Measurements from ENCODE around the gene ADAMTS1. TPM values are rescaled to one million over a fixed set of nuclear protein-coding genes. Genes with fewer than 3 reads are reported as not detected.

Gene ADAMTS1
- total RNA-seq, 1 experiment from 2014 or later: 1.4 TPM

DNA sequence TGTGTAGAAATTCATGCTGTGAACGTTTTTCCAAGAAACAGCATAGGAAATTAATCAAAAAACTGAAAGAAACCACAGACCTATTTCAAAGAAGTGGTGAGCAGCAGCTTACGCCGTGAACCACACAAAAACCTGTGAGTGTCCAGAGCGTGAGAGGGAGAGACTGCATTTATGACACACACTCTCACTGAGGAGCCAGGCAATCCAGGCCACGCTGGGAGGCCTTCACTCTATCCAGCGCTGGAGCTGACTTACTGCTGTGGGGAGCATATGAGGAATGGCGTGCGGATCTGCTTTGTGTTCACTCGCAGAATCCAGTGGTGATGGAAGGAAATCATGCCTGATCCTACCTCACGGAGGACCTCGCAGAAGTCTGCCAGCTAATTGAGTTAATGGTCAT lies 12.7 kb downstream of the ADAMTS1 start:
- no peak for DNase-seq (ENCODE audit: unreplicated experiment)
- TF ChIP-seq CTCF (IDR thresholded peaks at IDR 0.05; ENCODE audit: unreplicated experiment): no peak
- Mint-ChIP-seq H3K9me3 (ENCODE audit: unreplicated experiment) (no peaks in the 10 kb centered on the region), H3K4me1 (ENCODE audit: insufficient read depth, unreplicated experiment) (peaks cover 21% of the 10 kb centered on the region), H3K36me3 (ENCODE audit: insufficient read depth, unreplicated experiment) (no peaks in the 10 kb centered on the region), H3K27ac (ENCODE audit: low read depth, unreplicated experiment) (no peak overlapping the region), H3K27me3 (ENCODE audit: insufficient read depth, unreplicated experiment) (no peaks in the 10 kb centered on the region), H3K4me3 (ENCODE audit: unreplicated experiment) (no peak overlapping the region)
- no TSS peak for BruUV-seq (replicated peaks)
- intact Hi-C loops (cut with micrococcal nuclease): no loop called here
- CTCF ChIA-PET: interaction anchor here (0.6 to 2.6 kb wide), 4 partner anchors 11 to 18 kb away, joined by 3 to 14 read pairs (median 5); no protein-coding TSS in a partner anchor
- POLR2A ChIA-PET: no interaction called here

GRCh38 chr21:26826801-26827200 lies 18.4 kb downstream of the ADAMTS1 start:
- Mint-ChIP-seq H3K27ac (ENCODE audit: low read depth, unreplicated experiment) (no peak overlapping the region), H3K4me1 (ENCODE audit: insufficient read depth, unreplicated experiment) (peaks cover 11% of the 10 kb centered on the region), H3K36me3 (ENCODE audit: insufficient read depth, unreplicated experiment) (no peaks in the 10 kb centered on the region), H3K4me3 (ENCODE audit: unreplicated experiment) (no peak overlapping the region), H3K27me3 (ENCODE audit: insufficient read depth, unreplicated experiment) (no peaks in the 10 kb centered on the region), H3K9me3 (ENCODE audit: unreplicated experiment) (peaks cover 15% of the 10 kb centered on the region)
- POLR2A ChIA-PET: interaction anchor here (0.6 to 0.8 kb wide), 3 partner anchors 9 to 732 kb away, joined by 3 read pairs; no protein-coding TSS in a partner anchor
- BruUV-seq (replicated peaks): no TSS peak
- intact Hi-C loops (cut with micrococcal nuclease): no loop called here
- DNase-seq (ENCODE audit: unreplicated experiment): peak; percentile 69
- TF ChIP-seq CTCF (IDR thresholded peaks at IDR 0.05; ENCODE audit: unreplicated experiment): no peak
- CTCF ChIA-PET: interaction anchor here (1.1 to 2.6 kb wide), 2 partner anchors 11 to 40 kb away, joined by 3 to 11 read pairs; no protein-coding TSS in a partner anchor

- BruUV-seq (replicated peaks): no TSS peak
- no peaks in the 10 kb centered on the region for H3K4me1 Mint-ChIP-seq (ENCODE audit: insufficient read depth, unreplicated experiment)
- CTCF ChIA-PET: interaction anchor here (0.7 kb wide), 1 partner anchor 289 kb away, joined by 3 read pairs; no protein-coding TSS in a partner anchor
- no peaks in the 10 kb centered on the region for H3K36me3 Mint-ChIP-seq (ENCODE audit: insufficient read depth, unreplicated experiment)
- DNase-seq (ENCODE audit: unreplicated experiment): no peak
- H3K27ac Mint-ChIP-seq (ENCODE audit: low read depth, unreplicated experiment): no peak overlapping the region
- intact Hi-C loops (cut with micrococcal nuclease): no loop called here
- no peak for TF ChIP-seq CTCF (IDR thresholded peaks at IDR 0.05; ENCODE audit: unreplicated experiment)
- H3K9me3 Mint-ChIP-seq (ENCODE audit: unreplicated experiment): peaks cover 8% of the 10 kb centered on the region
- POLR2A ChIA-PET: no interaction called here
- H3K27me3 Mint-ChIP-seq (ENCODE audit: insufficient read depth, unreplicated experiment): no peaks in the 10 kb centered on the region
- H3K4me3 Mint-ChIP-seq (ENCODE audit: unreplicated experiment): no peak overlapping the region
Measured at GRCh38 chr21:26820509-26820908, 24.7 kb downstream of the ADAMTS1 start.

DNA sequence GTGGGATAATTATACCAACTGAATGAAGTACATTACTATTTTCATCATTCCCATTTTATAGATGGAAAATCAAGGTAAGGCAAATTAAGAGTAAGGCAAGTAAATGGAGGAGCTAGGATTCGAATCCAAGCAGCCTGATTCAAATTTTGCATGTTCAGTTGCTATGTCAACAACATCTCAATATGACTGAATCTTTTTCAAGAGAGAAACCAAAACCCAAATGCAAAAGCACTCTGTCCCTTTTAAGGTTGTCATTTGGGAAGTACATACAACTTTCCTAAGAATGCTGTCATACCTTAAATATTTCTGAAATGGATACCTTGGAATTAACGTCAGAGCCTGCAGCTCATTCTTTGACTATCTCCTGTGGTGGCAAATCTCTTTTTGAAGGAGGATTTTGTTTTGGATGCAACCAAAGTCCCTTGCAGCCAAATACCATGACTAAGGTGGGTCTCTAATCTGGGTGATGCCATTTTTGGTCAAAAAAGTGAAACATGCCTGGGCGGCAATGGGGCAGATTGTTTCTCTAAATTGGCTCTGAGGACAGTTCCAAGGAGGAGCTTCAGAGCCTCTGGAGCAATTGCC lies 25.4 kb downstream of the ADAMTS1 start:
- BruUV-seq (replicated peaks): no TSS peak
- H3K27ac Mint-ChIP-seq (ENCODE audit: low read depth, unreplicated experiment): no peak overlapping the region
- intact Hi-C loops (cut with micrococcal nuclease): no loop called here

More for the DNA sequence above, 25.4 kb downstream of the ADAMTS1 start:
- H3K4me3 Mint-ChIP-seq (ENCODE audit: unreplicated experiment): no peak overlapping the region
- no peaks in the 10 kb centered on the region for H3K36me3 Mint-ChIP-seq (ENCODE audit: insufficient read depth, unreplicated experiment)
- CTCF ChIA-PET: interaction anchor here (0.7 kb wide), 1 partner anchor 289 kb away, joined by 3 read pairs; no protein-coding TSS in a partner anchor
- DNase-seq (ENCODE audit: unreplicated experiment): no peak
- peaks cover 8% of the 10 kb centered on the region for H3K9me3 Mint-ChIP-seq (ENCODE audit: unreplicated experiment)
- no peaks in the 10 kb centered on the region for H3K4me1 Mint-ChIP-seq (ENCODE audit: insufficient read depth, unreplicated experiment)
- POLR2A ChIA-PET: no interaction called here
- H3K27me3 Mint-ChIP-seq (ENCODE audit: insufficient read depth, unreplicated experiment): no peaks in the 10 kb centered on the region
- no peak for TF ChIP-seq CTCF (IDR thresholded peaks at IDR 0.05; ENCODE audit: unreplicated experiment)
